Fibroblast of lung (primary cell): Measurements from ENCODE around the gene RASGEF1B. TPM values are rescaled to one million over a fixed set of nuclear protein-coding genes. Genes with fewer than 3 reads are reported as not detected.
"Not testable (repeated sequence)": the region's sequence is repeated elsewhere in the genome, so short reads cannot be mapped to it uniquely, and the experiment has no call there.

Experiments
- DNase-seq, 2 donors: peaks; one replicate each; pipeline versions ENCODE4 v3.0.0 to v3.0.0-alpha.2; 2010; ENCODE audit warnings: low read depth in 2 of 2
- H2AFZ ChIP-seq: 2 replicates; pipeline ENCODE4 v1.5.1; 2012; ENCODE audit warnings: low read length, control low read depth, inconsistent platforms
- H3K27ac ChIP-seq: 2 replicates; pipeline ENCODE4 v1.5.1; 2011; ENCODE audit warnings: low read length, control low read depth; ENCODE audit not compliant: insufficient read depth
- H3K27me3 ChIP-seq: 2 replicates; pipeline ENCODE4 v1.5.1; 2011; ENCODE audit warnings: mild to moderate bottlenecking, low read length; ENCODE audit not compliant: control insufficient read depth, insufficient read depth
- H3K36me3 ChIP-seq: 2 replicates; pipeline ENCODE4 v1.5.1; 2011; ENCODE audit warnings: low read length; ENCODE audit not compliant: control insufficient read depth, insufficient read depth
- H3K4me1 ChIP-seq: 2 replicates; pipeline ENCODE4 v1.5.1; 2011; ENCODE audit warnings: low read length; ENCODE audit not compliant: control insufficient read depth, insufficient read depth; ENCODE audit errors: extremely low read depth
- H3K4me2 ChIP-seq: 2 replicates; pipeline ENCODE4 v1.5.1; 2011; ENCODE audit warnings: low read length, control low read depth; ENCODE audit not compliant: insufficient read depth; ENCODE audit errors: extremely low read depth
- H3K4me3 ChIP-seq, 4 experiments: fragments of 200-600 bp in 1 of 4; sonication (generic) in 1 of 4; replicated peaks in 1 of 4; 2 replicates each; pipeline ENCODE4 v1.5.1; 2011 to 2016; ENCODE audit warnings: low read length in 4 of 4, low read depth in 3 of 4, mild to moderate bottlenecking in 3 of 4, control low read depth in 2 of 4, inconsistent platforms in 1 of 4, mixed read lengths in 1 of 4; ENCODE audit not compliant: insufficient read depth in 1 of 4; ENCODE audit errors: control extremely low read depth in 1 of 4
- H3K79me2 ChIP-seq: 2 replicates; pipeline ENCODE4 v1.5.1; 2012; ENCODE audit warnings: mild to moderate bottlenecking, low read length, inconsistent platforms; ENCODE audit not compliant: control insufficient read depth, insufficient read depth
- H3K9ac ChIP-seq: 2 replicates; pipeline ENCODE4 v1.5.1; 2011; ENCODE audit warnings: mild to moderate bottlenecking, low read length, control low read depth; ENCODE audit not compliant: insufficient read depth
- H3K9me3 ChIP-seq: 2 replicates; pipeline ENCODE4 v1.5.1; 2012; ENCODE audit warnings: low read depth, low read length; ENCODE audit not compliant: control insufficient read depth, insufficient read depth
- H4K20me1 ChIP-seq: 2 replicates; pipeline ENCODE4 v1.5.1; 2011; ENCODE audit warnings: low read length; ENCODE audit not compliant: control insufficient read depth, insufficient read depth; ENCODE audit errors: extremely low read depth
- EZH2 ChIP-seq: IDR thresholded peaks from 2 replicates; pipeline ENCODE4 v1.5.1; 2012; ENCODE audit warnings: low read length, control low read depth, mild to moderate bottlenecking; ENCODE audit errors: missing control alignments
- polyA plus RNA-seq, 2 donors: library from polyadenylated mRNA; depleted of rRNA in 1 of 2; stranded (reverse) in 1 of 2; unstranded in 1 of 2; fragments of >200 nt; gene quantifications; 2 replicates each; pipeline ENCODE4 v1.2.1, GENCODE V29; 2011 to 2012; ENCODE audit warnings: missing spikeins in 1 of 2
- total RNA-seq: library from RNA; depleted of rRNA; stranded (reverse); fragments of >200 nt; gene quantifications from 2 replicates; pipeline ENCODE4 v1.2.1, GENCODE V29; 2014
- TF ChIP-seq, protein P1 (sequence below), 2 donors: IDR thresholded peaks in 1 of 2; conservative IDR thresholded peaks in 1 of 2; 1 replicate in 1 of 2; 2 replicates in 1 of 2; pipeline ENCODE4 v1.5.1; 2011 to 2012; ENCODE audit warnings: low read length in 2 of 2, control low read depth in 1 of 2, inconsistent platforms in 1 of 2, low read depth in 1 of 2, mild to moderate bottlenecking in 1 of 2

RASGEF1B gene
- total and polyA plus RNA-seq, 2 donors (not counting 1 experiment from before 2014, with no cell fraction given) = 0.02 to 0.33 TPM

DNA sequence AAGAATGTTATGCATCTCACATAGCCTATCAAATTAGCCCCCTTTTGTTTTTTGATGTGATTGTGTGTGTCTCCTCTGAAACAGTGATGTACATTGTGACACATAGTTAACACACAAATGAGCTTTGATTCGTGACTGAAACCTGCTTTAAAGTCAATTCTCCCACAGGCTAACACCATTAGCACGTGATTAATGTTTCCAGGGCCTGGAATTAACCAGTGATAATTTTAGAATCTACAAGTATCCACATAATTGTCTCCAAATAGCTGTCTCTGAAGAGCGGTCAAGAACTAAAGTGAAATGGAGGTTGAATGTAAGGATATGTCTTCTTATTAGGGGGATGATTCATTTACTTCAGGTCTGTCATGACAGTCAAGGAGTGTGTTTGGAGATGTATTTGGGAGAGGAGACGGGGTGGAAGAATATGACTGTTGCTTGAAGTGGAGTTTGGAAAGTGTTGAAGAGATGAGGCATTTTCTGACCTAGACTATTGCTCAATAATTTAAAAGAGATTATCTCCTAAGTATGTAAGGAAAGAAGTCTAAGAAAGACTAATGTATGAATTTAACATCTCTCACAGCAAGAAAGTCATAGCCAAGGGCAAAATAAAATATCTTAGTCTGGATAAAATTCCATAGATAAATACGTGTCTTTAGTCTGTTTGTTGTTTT, 13.7 kb upstream of the RASGEF1B start:
- no peak for DNase-seq
- H2AFZ ChIP-seq = no peak overlapping the region
- TF ChIP-seq, protein P1, sequence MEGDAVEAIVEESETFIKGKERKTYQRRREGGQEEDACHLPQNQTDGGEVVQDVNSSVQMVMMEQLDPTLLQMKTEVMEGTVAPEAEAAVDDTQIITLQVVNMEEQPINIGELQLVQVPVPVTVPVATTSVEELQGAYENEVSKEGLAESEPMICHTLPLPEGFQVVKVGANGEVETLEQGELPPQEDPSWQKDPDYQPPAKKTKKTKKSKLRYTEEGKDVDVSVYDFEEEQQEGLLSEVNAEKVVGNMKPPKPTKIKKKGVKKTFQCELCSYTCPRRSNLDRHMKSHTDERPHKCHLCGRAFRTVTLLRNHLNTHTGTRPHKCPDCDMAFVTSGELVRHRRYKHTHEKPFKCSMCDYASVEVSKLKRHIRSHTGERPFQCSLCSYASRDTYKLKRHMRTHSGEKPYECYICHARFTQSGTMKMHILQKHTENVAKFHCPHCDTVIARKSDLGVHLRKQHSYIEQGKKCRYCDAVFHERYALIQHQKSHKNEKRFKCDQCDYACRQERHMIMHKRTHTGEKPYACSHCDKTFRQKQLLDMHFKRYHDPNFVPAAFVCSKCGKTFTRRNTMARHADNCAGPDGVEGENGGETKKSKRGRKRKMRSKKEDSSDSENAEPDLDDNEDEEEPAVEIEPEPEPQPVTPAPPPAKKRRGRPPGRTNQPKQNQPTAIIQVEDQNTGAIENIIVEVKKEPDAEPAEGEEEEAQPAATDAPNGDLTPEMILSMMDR (conservative IDR thresholded peaks at IDR 0.05 in 1 of 2, IDR thresholded peaks at IDR 0.05 in 1 of 2; ENCODE audit: low read depth in 1 of 2, low read length in 2 of 2) = no peak
- TF ChIP-seq EZH2 = no peak

DNA sequence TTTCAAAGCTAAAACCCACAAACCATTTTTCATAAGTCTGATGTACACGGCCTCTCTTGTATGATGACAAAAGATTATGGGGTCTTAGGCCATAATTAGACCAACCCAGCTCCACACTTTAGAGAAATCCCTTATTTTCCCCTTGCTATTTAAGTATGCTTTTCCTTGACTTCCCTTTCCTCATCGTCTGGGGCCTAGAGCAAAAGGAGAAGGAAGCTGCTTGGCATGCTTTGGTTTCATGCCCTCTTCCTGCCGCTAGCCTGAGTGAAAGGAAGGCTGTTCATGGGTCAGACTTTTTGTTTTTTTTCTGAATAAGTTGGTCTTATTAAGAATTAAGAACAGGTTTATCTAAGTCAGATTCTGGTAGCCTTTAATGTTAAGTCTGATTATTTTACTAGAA, 10.6 kb upstream of the RASGEF1B start:
- H3K4me3 ChIP-seq = no peak overlapping the region
- no peak overlapping the region for H3K9ac ChIP-seq
- H3K27ac ChIP-seq = no peak overlapping the region
- H2AFZ ChIP-seq = no peak overlapping the region
- DNase-seq = no peak
- TF ChIP-seq, protein P1 (conservative IDR thresholded peaks at IDR 0.05 in 1 of 2, IDR thresholded peaks at IDR 0.05 in 1 of 2; ENCODE audit: low read depth in 1 of 2, low read length in 2 of 2) = no peak
- TF ChIP-seq EZH2 = no peak
- H3K4me2 ChIP-seq = no peak overlapping the region
- H3K4me1 ChIP-seq = no peaks in the 10 kb centered on the region
- no peaks in the 10 kb centered on the region for H4K20me1 ChIP-seq
- no peaks in the 10 kb centered on the region for H3K9me3 ChIP-seq
- H3K79me2 ChIP-seq = no peaks in the 10 kb centered on the region
- H3K36me3 ChIP-seq = no peaks in the 10 kb centered on the region
- H3K27me3 ChIP-seq = no peaks in the 10 kb centered on the region

More for the DNA sequence above, 13.7 kb upstream of the RASGEF1B start:
- Histone ChIP-seq H3K27me3 (no peaks in the 10 kb centered on the region), H3K79me2 (no peaks in the 10 kb centered on the region), H3K27ac (no peak overlapping the region), H3K9me3 (no peaks in the 10 kb centered on the region), H3K4me3 (no peak overlapping the region), H4K20me1 (no peaks in the 10 kb centered on the region), H3K4me2 (no peak overlapping the region), H3K4me1 (no peaks in the 10 kb centered on the region), H3K36me3 (no peaks in the 10 kb centered on the region), H3K9ac (no peak overlapping the region)

GRCh38 chr4:81481151-81481550, 9.4 kb upstream of the RASGEF1B start:
- H3K9ac ChIP-seq = no peak overlapping the region
- no peaks in the 10 kb centered on the region for H3K27me3 ChIP-seq
- H3K4me3 ChIP-seq = no peak overlapping the region
- no peaks in the 10 kb centered on the region for H3K79me2 ChIP-seq
- no peak for DNase-seq
- no peak overlapping the region for H3K27ac ChIP-seq
- H3K36me3 ChIP-seq = no peaks in the 10 kb centered on the region
- H4K20me1 ChIP-seq = no peaks in the 10 kb centered on the region
- no peaks in the 10 kb centered on the region for H3K4me1 ChIP-seq
- H2AFZ ChIP-seq = no peak overlapping the region
- no peaks in the 10 kb centered on the region for H3K9me3 ChIP-seq
- no peak overlapping the region for H3K4me2 ChIP-seq
- no peak for TF ChIP-seq EZH2
- TF ChIP-seq, protein P1 (conservative IDR thresholded peaks at IDR 0.05 in 1 of 2, IDR thresholded peaks at IDR 0.05 in 1 of 2; ENCODE audit: low read depth in 1 of 2, low read length in 2 of 2) = no peak

DNA sequence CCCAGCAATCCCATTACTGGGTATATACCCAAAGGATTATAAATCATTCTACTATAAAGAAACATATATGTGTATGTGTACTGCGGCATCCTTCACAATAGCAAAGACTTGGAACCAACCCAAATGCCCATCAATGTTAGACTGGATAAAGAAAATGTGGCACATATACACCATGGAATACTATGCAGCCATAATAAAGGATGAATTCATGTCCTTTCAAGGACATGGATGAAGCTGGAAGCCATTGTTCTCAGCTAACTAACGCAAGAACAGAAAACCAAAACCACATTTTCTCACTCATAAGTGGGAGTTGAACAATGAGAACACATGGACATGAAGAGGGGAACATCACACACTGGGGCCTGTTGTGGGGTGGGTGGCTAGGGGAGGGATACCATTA, 7.9 kb upstream of the RASGEF1B start:
- not testable (repeated sequence) for H3K36me3 ChIP-seq, H3K79me2 ChIP-seq, H3K4me2 ChIP-seq, H3K9me3 ChIP-seq, H3K4me1 ChIP-seq, H4K20me1 ChIP-seq, DNase-seq, H3K9ac ChIP-seq, H3K27me3 ChIP-seq, H2AFZ ChIP-seq, H3K27ac ChIP-seq, H3K4me3 ChIP-seq
